A673 (cell line): ENCODE data around the gene LTB4R. TPM values are rescaled to one million over a fixed set of nuclear protein-coding genes. Genes with fewer than 3 reads are reported as not detected.

Source experiments
- BruUV-seq: library from RNA; stranded (reverse); fragments of 400-500 nt; replicated peaks from 2 replicates; lab custom pipeline; 2021; lab: Mats Ljungman, UMichigan
- CTCF ChIA-PET: fragments of 300-600 bp; sonication (Branson Sonifier 250); formaldehyde crosslinking; loops from one replicate; lab custom pipeline; 2022; ENCODE audit warnings: antibody characterized with exemption; lab: Charles Lee
- POLR2A ChIA-PET: fragments of 300-600 bp; sonication (Branson Sonifier 250); formaldehyde crosslinking; loops from one replicate; lab custom pipeline; 2022; ENCODE audit warnings: antibody characterized with exemption; ENCODE audit not compliant: low non-redundant PET; lab: Charles Lee
- DNase-seq: peaks from one replicate; pipeline ENCODE4 v3.0.0-alpha.2; 2015; ENCODE audit warnings: low spot score
- H3K27ac ChIP-seq: fragments of 200-600 bp; sonication (generic); 2 replicates; pipeline ENCODE4 v1.5.1; 2016; ENCODE audit warnings: mixed run types, low read depth, mild to moderate bottlenecking, mixed read lengths, antibody characterized with exemption, low read length; ENCODE audit not compliant: poor library complexity, severe bottlenecking
- H3K27me3 ChIP-seq: fragments of 200-600 bp; sonication (generic); replicated peaks from 2 replicates; pipeline ENCODE4 v1.6.1; 2017; ENCODE audit warnings: mixed run types, low read depth, mild to moderate bottlenecking, mixed read lengths, antibody characterized with exemption, low read length; ENCODE audit not compliant: insufficient read depth, poor library complexity
- H3K36me3 ChIP-seq: fragments of 200-600 bp; sonication (generic); 2 replicates; pipeline ENCODE4 v1.6.1; 2016; ENCODE audit warnings: mixed run types, mild to moderate bottlenecking, mixed read lengths, antibody characterized with exemption, low read length; ENCODE audit not compliant: insufficient read depth, poor library complexity, severe bottlenecking
- H3K4me1 ChIP-seq: fragments of 200-600 bp; sonication (generic); 2 replicates; pipeline ENCODE4 v1.6.1; 2017; ENCODE audit warnings: mixed run types, mild to moderate bottlenecking, mixed read lengths, antibody characterized with exemption, low read length; ENCODE audit not compliant: insufficient read depth, poor library complexity, severe bottlenecking
- H3K4me3 ChIP-seq: fragments of 200-600 bp; sonication (generic); 2 replicates; pipeline ENCODE4 v1.5.1; 2016; ENCODE audit warnings: low read depth, mixed run types, mild to moderate bottlenecking, mixed read lengths, low read length; ENCODE audit not compliant: poor library complexity, severe bottlenecking
- H3K9me3 ChIP-seq: fragments of 200-600 bp; sonication (generic); 2 replicates; pipeline ENCODE4 v1.6.1; 2016; ENCODE audit warnings: mixed run types, low read depth, mild to moderate bottlenecking, mixed read lengths, antibody characterized with exemption, low read length; ENCODE audit not compliant: poor library complexity, severe bottlenecking
- CTCF ChIP-seq: fragments of 300-800, 200-600 bp; sonication (generic); conservative IDR thresholded peaks from 2 replicates; pipeline ENCODE4 v1.5.1; 2017; ENCODE audit warnings: low read depth, mild to moderate bottlenecking, antibody characterized with exemption, low read length, moderate library complexity, mixed read lengths
- EZH2 ChIP-seq: fragments of 200-600 bp; sonication (generic); IDR thresholded peaks from 2 replicates; pipeline ENCODE4 v1.6.1; 2017; ENCODE audit warnings: borderline replicate concordance, low read depth, mild to moderate bottlenecking, mixed read lengths, antibody characterized with exemption, low read length; ENCODE audit not compliant: poor library complexity, severe bottlenecking
- intact Hi-C: fragments of 100-400 bp; cut with micrococcal nuclease; formaldehyde crosslinking; loops from one replicate; pipeline ENCODE4 v1.10.0; 2022; ENCODE audit not compliant: unreplicated experiment
- total RNA-seq: library from RNA; stranded (reverse); gene quantifications from 2 replicates; pipeline ENCODE4 v1.2.3, GENCODE V29; 2021

LTB4R gene
- total RNA-seq, 1 experiment from 2014 or later, result 6.6 TPM

DNA sequence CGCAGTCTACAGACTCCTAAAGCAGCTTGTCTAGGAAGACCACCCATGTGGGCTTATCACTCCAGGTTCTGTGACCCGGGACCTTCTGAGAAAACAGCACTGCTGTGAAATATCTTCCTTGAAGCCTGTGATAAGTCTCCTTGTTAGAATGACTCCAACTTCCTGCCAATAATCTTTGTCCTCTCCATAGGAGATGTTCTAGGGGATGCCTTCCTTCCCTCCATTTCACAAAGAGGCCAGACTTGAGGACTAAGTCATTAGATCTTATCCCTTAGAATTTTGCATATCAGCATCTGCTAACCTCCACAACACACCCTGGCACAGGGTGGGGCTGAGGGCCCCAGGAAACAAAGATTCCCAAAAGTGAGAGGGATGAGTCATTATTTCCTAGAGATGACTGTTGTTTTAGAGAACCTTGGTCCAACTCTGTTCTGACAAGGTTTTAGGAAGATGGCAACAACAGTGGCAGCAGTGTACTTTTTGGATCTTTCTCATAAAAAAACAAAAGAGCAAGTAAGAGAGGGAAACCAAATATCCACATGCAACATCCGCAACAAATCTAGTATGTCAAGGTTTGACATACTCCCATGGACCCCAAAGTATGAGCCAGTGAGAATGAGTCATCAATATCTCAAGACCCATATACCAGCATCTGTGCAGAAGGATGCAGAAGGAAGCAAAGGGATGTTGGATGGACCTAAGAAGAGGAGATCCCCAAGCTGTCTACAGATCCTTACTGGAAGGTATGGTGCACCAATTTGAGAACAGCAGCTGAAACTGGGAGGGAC, 6.0 kb downstream of the LTB4R start:
- BruUV-seq, result no TSS peak
- intact Hi-C loops, result no loop called here
- Histone ChIP-seq H3K36me3 (no peaks in the 10 kb centered on the region), H3K4me1 (no peaks in the 10 kb centered on the region), H3K27ac (no peak overlapping the region), H3K9me3 (no peaks in the 10 kb centered on the region), H3K4me3 (no peak overlapping the region), H3K27me3 (no peaks in the 10 kb centered on the region)
- TF ChIP-seq EZH2 (no peak), CTCF (no peak)
- CTCF ChIA-PET, result interaction anchor here (0.9 kb wide), 1 partner anchor 17 kb away, joined by 3 read pairs; the partner anchor contains the start of gene NOP9
- POLR2A ChIA-PET, result no interaction called here
- DNase-seq, result no peak

GRCh38 chr14:24321212-24321975, 10.1 kb downstream of the LTB4R start:
- no peaks in the 10 kb centered on the region for H3K4me1 ChIP-seq
- no TSS peak for BruUV-seq
- no peaks in the 10 kb centered on the region for H3K36me3 ChIP-seq
- no peak overlapping the region for H3K4me3 ChIP-seq
- intact Hi-C loops, result no loop called here
- no peaks in the 10 kb centered on the region for H3K9me3 ChIP-seq
- CTCF ChIA-PET, result interaction anchor here (1.0 kb wide), 1 partner anchor 10 kb away, joined by 10 read pairs; no protein-coding TSS in a partner anchor
- TF ChIP-seq EZH2, result no peak
- no peak for TF ChIP-seq CTCF
- no peak overlapping the region for H3K27ac ChIP-seq
- no peak for DNase-seq
- H3K27me3 ChIP-seq, result no peaks in the 10 kb centered on the region
- POLR2A ChIA-PET, result interaction anchor here (0.6 kb wide), 1 partner anchor 191 kb away, joined by 4 read pairs; the partner anchor contains the start of gene FITM1

GRCh38 chr14:24322672-24323071, 11.4 kb downstream of the LTB4R start:
- Histone ChIP-seq H3K9me3 (no peaks in the 10 kb centered on the region), H3K4me3 (no peak overlapping the region), H3K4me1 (no peaks in the 10 kb centered on the region), H3K27ac (no peak overlapping the region), H3K27me3 (no peaks in the 10 kb centered on the region), H3K36me3 (no peaks in the 10 kb centered on the region)
- ChIA-PET POLR2A (no interaction called here), CTCF (interaction anchor here (1.0 kb wide), 1 partner anchor 11 kb away, joined by 10 read pairs; no protein-coding TSS in a partner anchor)
- no peak for DNase-seq
- no TSS peak for BruUV-seq
- intact Hi-C loops, result no loop called here
- no peak for TF ChIP-seq CTCF
- no peak for TF ChIP-seq EZH2
